Right renal cortex interstitium (tissue), 3 donors: Measurements from ENCODE around the gene PRKCD. TPM values are rescaled to one million over a fixed set of nuclear protein-coding genes. Genes with fewer than 3 reads are reported as not detected.

Experiments used
- DNase-seq, 3 donors: peaks; one replicate each; pipeline ENCODE4 v3.0.0-alpha.2; 2013; ENCODE audit warnings: low read depth in 3 of 3, low spot score in 2 of 3
- polyA plus RNA-seq, 3 donors: library from polyadenylated mRNA; unstranded; fragments of 120-200 nt; gene quantifications; one replicate each; pipeline ENCODE4 v1.2.1, GENCODE V29; 2013; ENCODE audit not compliant: insufficient read length in 3 of 3

The PRKCD gene
- polyA plus RNA-seq, 3 donors = 21.1 to 23.9 (median 22.6) TPM

DNA sequence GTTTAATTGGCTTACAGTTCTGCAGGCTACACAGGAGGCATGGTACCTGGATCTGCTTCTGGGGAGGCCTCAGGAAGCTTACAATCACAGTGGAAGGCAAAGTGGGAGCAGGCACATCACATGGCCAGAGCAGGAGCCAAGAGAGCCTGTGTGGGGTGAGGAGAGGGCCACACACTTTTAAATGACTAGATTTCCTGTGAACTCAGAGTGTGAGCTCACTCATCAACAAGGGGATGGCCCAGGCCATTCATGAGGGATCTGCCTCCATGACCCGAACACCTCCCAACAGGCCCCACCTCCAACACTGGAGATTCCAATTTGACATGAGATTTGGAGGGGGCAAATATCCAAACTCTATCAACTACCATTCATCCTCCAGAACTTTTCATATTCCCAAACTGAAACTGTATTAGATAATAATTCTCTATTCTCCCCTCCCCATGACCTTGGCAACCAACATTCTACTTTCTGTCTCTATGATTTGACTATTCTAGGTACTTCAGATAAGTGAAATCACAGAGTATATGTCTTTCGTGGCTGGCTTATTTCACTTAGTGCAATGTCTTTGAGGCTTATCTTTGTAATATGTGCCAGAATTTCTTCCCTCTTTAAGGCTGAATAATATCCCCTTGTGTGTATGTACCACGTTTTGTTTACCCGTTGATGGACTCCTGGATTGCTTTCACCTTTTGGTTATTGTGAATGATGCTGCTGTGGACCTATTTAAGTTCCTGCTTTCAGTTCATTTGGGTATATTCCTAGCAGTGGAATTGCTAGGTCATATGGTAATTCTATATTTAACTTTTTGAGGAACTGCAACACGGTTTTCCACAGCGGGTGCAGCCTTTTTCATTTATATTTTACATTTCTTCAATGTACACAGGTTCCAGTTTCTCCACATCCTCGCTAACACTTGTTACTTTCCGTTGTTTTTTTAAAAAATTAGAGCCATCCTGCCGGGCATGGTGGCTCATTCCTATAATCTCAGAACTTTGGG, 51.0 kb downstream of the PRKCD start:
- no peak for DNase-seq

DNA sequence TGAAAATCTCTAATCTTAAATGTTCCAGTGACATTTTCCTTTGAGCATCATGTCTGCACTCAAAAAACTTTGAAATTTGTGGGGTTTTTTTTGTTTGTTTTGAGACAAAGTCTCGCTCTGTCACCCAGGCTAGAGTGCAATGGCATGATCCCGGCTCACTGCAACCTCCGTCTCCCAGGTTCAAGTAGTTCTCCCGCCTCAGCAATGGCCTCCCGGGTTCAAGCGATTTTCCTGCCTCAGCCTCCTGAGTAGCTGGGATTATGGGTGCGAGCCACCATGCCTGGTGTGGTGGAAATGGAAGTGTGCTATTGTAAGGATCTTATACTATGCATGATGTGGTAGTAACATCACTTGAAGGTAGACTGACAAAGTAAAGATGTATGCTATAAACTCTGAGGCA, 52.3 kb downstream of the PRKCD start:
- DNase-seq = no peak

DNA sequence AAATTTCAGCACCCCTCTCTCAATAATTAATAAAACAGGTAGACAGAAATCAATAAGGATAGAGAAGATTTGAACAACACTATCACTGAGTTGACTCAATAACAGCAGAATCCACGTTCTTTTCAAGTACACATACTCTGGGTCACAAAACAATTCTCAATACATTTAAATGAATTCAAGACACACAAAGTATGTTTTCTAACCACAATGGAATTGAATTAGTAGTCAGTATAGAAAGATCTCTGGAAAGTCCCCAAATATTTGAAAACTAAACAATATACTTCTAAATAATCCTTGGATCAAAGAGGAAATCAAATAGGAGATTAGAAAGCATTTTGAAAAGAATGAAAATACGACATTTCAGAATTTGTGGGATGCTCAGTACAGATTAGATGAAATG, 54.8 kb downstream of the PRKCD start:
- DNase-seq = no peak

DNA sequence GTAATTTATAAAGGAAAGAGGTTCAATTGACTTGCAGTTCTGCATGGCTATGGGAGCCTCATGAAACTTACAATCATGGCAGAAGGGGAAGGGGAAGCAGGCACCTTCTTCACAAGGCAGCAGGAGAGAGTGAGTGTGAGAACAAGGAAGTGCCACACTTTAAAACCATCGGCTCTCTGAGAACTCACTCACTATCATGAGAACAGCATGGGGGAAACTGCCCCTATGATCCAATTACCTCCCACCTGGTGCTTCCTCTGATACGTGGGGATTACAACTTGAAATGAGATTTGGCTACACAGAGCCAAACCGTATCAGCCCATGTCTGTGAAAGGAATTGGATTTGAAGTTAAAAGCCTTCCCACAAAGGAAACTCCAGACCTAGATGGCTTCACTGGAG, 55.7 kb downstream of the PRKCD start:
- no peak for DNase-seq

DNA sequence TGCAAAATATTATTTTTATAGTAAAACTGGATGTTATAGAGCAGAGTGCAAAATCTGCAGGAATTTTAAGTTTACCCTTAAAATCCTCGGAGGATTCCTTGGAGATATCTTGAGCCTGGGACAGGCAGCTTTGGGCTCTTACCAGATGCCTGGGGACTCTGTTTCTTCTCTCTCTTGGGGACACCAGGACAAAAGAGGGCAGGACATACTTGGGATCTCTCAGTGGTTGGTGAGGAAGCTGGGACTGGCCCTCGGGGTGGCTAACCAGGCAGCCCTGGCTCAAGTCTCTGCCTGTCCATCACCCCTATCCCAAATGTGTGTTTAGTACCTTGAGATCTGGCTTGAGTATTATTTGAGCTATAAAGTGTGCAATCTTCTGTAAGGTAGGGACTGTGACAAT, 56.2 kb downstream of the PRKCD start:
- DNase-seq = no peak

DNA sequence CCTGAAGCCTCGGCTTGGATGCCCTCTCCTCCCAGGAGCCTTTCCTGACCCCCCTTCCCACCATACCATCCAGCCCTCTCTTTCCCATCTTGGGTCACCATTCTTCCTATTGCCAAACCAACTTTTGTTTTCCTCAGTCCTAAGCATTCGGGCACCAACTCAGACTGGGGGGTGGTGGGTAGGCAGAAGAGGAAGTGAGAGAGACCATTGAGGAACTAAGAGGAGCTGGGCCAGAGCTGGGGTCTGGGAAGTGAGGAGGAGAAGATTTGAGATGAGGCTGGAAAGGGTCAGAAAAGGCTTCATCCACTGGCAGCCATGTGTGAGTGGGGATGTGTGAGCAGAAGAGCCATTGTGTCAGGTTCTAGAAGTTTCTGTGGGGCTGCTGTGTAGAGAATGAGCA, 57.1 kb downstream of the PRKCD start:
- DNase-seq = no peak

DNA sequence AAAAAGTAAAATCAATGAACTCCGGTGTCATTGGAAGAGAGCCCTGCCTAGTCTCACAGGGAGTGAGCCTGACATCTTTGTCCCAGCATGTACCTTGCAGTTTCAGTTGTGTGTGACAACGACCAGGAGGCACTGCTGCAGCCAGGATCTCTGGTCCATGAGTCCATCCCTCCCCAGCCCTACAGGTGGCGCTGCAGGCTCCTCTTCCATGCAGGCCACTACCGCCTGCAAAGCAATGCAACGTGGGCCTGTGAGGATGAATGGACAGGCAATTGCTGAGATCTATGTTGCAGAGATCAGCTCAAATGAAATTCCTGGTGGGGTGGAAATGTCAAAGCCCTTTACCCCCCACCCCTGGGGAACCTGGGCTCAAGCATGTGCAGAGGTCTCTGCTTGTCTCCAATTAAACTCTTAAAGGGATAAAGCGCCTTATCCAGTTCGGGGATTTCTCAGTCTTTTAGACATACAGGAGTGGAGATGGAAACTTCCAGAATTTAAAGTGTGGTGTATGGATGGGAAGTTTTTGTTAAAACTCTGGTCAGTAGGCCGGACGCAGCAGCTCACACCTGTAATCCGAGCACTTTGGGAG, 59.0 kb downstream of the PRKCD start:
- DNase-seq = peak; percentile 39 to 55 (median 53)

DNA sequence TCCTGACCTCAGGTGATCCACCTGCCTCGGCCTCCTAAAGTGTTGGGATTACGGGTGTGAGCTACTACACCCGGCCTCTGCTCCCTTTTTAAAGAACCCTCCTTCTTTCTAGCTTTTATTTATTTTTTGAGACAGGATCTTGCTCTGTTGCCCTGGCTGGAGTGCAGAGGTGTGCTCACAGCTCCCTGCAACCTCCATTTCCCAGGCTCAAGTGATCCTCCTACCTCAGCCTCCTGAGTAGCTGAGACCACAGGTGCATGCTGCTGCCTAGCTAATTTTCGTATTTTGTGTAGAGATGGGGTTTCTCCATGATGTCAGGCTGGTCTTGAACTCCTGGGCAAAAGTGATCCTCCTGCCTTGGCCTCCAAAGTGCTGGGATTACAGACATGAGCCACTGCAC, 60.3 kb downstream of the PRKCD start:
- DNase-seq = no peak

DNA sequence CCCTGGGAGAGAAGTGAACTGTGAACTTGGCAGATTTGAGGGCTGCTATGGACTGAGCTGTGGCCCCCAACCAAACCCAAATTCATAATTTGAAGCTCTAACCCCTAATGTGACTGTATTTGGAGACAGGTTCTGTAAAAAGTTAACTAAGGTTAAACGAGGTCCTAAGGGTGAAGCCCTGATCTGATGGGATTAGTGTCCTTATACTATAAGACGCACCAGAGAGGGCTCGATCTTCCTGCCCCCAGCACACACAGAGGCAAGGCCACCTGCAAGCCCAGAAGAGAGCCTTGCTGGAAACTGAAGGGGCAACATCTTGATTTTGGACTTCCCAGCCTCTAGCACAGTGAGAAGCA, 60.8 kb downstream of the PRKCD start:
- DNase-seq = no peak

DNA sequence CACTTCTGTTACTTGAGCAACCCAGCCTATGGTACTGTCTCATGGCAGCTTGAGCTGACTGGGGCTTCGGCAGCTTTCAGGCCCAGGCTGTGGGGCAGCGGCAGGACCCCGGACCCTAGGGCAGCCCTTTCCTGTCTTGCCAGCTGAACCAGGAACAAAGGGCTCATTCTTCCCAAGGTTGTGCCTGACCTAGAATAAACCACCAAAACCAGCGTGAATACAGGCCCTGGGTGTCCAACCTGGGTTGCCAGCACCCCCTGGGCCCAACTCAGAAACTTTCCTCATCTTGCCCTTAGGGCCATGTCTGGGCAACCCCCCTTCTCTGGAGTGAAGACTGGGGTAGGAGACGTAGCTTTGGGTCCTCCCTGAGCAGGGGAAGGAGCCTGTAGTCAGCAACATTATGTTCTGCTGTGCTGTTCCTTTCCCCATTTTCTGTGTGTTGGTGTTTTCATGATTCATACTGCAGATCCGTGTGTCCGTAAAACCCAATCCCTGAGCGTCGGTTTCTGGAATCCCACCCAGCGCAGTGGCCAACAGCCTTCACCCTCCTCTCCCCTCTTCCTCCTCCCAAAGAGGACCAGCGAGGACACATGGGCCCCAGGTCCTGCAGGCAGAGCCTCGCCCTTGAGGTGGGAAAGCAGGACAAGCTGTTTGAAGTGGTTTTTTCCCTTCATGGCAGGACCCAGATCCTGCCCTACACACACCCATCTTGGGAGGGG, 61.3 kb downstream of the PRKCD start:
- no peak for DNase-seq

DNA sequence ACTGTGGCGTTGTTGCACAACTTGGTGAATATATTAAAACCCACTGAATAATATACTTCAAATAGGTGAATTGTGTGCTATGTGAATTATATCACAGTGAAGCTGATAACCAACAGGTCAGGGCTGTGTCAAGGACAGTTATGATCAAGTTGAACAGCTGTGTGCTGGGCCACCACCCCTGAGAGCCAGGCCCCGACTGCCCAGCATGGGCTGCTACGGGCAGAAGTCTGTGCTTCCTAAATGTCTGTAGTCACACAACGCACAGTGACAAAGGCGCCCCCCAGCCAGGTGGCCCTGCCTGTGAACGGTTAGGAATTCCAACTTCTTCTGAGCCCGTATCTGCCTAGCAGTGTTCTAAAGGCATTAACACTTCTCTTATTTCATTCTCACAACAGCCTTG, 62.0 kb downstream of the PRKCD start:
- no peak for DNase-seq

DNA sequence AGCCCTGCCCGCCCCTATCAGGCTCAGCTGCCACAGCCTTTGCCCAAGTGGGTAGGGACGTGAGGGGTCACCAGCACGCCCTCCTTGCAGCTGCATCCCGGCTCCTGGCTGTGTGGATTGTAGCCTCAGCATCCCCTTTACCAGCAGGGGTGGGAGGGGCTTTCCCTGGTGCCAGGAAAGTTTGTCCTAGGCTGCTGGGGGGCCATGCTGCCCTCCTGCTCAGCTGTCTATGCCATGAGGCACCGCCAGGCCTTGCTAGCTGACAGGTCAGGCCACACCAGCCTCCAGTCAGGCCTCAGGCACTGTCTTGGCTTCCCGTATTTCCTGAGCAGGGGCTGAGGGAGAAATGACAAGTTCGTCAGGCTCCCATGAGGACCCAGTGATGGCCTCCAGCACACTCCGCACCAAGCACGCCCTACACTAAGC, 62.5 kb downstream of the PRKCD start:
- DNase-seq = no peak

DNA sequence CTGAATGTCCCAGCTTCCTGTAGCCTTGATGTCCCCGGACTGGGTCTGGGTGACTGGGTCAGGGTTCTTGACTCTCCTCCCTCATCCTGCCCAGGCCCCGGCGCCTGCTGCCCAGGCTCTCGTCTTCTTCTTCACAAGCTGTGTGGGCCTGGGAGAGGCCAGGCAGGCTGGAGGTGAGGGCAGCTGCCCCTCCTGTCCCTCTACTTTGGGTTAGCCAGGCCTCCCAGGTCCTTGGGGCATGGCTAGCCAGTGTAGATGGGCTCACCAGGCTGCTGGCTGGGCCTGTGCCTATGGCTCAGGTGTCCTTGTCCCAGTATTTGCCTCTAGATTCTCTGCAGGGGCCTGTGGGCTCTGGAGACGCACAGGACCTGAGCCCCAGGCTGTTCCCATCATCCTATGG, 63.0 kb downstream of the PRKCD start:
- DNase-seq = no peak

DNA sequence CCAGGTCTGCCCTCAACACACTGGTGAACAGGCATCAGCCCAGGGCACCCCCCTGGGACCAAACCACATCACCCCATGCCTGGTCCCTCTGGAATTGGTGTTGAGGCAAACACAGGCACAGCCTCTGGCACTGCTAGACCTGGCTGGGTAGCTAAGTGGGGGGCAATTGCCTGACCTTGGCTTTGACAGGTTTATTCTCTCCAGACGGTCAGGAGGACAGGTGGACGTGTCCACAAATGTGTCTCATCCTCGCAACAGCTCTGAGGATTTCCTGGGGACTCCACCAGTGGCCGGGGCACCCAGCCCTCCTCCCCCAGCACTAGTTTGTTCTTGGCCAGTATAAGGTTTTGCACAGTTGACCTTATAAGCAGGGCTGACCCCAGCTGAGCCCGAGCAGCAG, 63.5 kb downstream of the PRKCD start:
- no peak for DNase-seq

DNA sequence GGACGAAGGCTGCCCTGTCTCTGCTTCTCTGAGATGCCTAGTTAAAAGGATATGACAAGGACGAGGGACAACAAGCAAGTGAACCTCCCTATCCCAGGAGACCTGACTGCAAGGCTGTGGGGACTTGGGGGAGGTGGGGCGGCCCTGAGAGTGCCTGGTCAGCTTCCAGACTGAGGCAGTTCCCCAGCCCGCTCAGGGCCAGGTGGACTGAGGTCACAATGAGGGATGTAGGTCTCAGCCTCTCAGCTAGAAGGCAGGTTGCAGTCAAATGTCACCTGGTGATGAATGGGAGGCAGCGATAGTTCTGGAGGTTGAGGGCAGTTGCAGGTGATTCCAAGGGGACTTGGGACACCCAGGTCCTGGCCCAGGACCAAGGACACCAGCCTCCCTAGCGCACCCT, 64.2 kb downstream of the PRKCD start:
- no peak for DNase-seq

DNA sequence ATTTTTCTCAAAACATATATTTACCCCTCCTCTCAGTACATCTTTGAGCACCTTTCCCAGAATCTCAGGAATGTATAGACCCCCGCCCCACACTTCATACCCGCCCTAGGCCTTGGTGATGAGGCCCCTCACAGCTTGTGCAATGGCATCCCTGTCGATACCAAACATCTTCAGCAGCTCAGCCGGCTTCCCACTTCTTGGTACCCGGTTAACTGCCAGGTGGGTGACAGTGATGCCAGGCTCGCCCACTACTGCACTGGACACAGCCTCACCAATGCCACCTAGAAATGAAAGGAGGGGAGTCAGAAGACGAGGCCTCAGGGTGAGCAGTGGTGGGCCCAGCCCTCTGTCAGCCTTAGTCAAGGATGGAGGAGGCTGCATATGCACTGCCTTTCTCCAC, 64.6 kb downstream of the PRKCD start:
- DNase-seq = no peak

DNA sequence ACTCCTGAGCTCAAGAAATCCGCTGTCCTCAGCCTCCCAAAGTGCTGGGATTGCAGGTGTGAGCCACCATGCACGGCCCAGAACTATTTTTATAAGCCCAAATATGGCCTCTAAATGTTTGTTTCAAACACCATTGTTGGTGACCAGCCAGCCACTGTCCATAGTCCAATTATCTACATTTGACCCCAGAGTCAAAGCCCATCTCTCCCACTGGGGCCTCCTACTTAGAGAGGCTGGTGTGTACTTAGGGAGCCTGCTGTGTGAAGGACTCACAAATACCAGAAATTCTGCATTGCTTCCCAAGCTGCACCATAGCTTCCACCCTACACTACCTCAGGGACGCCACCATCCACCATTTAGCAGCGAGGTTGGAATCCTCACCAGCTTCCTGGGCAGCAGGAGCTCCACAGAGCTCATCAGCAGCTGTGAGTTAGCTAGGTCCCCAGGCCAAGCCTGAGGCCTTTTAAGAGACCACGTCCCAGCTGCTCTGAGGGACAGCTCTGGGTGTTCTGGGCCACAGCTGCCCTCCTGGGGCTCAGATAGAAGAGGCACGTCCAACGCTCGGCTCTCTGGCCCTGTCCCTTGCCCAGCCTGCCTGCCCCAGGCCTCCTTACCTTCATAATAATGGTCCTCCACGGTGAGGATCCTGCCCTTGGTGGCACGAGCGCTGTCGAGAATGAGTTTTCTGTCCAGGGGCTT, 65.3 kb downstream of the PRKCD start:
- no peak for DNase-seq

DNA sequence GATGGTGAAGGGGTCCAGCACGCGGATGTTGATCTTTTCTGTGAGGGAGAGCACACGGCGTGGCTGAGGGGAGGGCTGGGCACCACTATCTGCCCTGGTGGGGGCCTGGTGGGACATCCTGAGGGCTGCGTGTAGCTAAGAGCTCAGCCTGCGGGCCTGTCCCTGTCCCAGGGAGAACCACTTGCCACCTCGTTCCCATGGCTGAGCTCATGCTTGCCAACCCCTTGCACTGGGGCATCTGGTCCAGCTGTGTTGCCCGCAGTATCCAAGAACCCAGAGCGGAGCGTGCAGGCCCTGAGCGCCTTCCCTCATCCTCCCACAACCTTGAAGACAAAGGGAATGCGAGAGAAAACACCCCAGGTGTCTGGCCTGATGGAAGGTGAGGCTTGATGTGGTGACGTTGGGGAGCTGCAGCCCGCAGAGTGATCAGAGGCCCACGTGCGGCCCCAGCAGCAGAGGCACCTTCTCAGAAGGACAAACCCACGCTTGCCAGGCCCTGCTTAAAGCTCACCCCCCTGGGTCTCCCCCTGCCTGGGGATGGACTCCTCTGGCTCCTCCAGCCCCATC, 65.9 kb downstream of the PRKCD start:
- DNase-seq = no peak

DNA sequence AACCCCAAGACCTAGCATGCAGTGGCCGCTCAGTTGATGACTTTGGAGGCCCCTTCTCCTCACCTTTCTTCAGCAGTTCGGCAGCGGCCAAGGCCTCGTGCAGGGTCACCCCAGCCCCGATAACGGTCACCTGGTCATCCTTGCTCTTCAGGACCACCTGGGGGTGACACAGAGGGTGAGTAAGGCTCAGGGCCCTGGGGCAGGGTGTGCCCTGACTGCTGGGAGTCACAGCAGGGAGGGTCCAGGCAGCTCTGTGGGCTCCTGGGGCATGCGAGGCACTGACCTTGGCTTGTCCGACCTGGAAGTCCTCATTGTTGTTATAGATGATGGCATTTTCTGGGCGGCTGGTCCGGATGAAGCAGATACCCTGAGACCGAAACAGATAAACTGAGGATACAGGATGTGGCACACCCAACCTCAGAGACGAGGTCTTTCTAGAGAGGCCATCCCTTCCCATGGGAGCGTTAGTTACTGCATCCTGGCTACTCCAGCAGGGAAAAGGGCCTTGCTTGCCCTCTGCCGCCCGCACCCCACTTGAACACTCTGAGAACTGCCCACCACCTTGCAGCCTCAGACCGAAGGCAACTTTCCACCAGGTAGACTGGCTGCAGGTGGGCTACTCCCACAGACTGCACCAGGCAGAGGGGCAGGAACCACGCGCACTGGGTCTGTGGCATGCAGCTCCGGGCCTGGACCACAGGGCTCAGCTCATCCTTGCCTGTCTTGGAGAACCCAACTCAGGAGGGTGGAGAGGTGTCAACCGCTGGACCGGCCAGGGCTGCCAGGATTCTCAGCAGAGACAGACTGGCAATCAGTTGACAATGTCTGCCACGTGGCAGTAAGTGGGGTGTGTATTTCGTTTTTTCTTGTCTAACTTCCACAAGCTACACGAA, 67.2 kb downstream of the PRKCD start:
- DNase-seq = no peak

DNA sequence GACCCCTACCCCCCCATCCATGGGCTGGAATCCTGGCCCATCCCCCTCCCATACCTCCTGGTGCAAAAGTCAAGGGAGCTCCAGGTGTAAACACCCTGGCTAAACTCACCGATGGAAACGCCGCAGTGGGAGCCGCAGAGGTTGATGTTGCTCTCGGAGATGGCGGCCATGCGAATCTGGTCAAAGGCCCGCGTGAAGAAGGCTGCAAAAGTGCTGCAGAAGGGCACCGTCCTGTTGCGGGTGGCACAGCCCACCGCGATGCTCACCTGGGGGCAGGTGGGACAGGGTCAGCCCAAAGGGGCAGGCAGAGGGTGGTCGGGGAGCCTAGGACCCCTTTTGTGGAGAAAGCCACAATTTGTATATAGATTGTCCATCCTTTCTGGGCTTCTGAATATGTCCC, 68.2 kb downstream of the PRKCD start:
- DNase-seq = no peak
